Measurements from ENCODE around the gene PERCC1.

PERCC1 gene

DNA sequence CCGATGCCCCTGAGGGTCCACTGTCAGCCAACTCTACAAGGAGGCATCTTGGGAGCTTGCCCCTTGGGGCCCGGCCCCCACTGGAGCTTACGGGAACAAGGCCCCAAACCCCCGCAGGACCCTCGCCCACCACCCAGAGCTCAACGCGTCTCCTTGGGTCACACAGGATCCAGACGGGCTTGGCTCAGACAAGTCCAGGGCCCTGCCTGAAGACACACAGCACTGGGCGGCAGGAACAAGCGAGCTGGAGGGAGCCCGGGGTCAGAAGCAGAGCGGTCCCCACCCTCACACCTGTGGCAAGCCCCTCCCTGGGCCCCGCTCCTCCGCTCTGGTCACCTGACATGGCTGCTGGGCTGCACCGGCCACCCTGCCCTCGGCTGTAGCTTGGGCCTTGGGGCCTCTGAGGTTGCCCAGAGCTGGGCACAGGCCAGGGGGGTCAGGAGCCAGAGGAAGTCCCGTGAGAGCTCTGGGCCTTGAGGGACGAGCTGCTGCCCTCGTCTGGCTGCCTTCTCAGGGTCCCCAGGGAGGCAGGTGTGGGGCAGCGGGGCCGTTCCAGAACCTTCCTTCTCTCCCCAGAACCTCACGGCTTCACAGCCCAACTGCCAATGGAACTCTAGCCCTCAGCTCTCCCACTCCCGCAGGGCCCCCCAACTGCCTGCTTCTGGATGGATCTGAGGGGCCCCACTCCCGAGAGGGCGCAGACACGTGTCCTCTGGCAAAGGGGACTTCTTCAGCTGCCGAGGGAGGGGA is 13.3 kb downstream of the PERCC1 start, which contains the start of gene CCDC154:
Gene CCDC154 (minus strand): TSS at position 577 of the 750 bp plus-strand sequence. CDS start 234 bp downstream, at position 343.
- in situ Hi-C loops (cut with MboI; ENCODE audit: low sequenced_read_pairs, unreplicated experiment), result no loop called here
- DNase-seq (ENCODE audit: low spot score), result no peak
- no peak for TF ChIP-seq CTCF (IDR thresholded peaks at IDR 0.05; ENCODE audit: borderline replicate concordance, control extremely low read depth, extremely low read depth, insufficient read depth, missing control alignments)

DNA sequence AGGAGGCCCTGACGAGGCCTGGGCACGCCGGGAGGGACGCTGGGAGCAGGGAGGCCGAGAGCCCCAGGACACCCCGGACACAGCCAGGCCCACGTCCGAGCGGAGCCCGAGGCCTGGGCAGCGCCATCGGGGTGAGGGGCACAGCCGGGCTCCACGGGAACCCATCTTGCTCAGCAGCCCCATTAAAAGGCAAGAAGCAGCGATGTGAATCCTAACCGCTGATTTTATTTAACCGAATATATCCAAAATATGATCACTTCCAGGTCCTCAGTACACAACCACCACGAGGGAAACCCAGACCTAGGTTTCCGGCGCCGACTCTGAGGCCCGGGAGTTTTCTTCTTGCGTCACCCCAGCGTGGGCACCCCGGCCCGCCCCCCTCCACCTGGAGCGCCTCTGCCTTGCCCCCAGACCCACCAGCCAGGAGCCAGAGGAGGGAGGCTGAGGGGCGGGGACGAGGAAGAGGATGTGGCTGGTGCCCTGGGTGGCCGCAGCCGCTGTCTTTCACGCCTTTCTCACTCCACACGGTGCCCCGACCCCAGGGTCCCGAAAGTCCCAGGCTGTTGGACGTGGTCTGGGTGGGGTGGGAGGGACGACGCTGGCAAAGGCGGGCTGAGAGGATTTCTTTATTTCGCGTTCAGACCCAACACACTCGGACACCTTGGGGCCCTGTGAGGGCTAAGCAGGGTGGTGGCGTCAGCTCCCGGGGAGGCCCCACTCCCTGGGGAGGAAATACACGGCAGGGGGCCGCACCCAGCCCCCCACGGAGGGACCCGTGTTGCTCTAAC is 14.0 kb downstream of the PERCC1 start:
- in situ Hi-C loops (cut with MboI; ENCODE audit: low sequenced_read_pairs, unreplicated experiment), result no loop called here
- no peak for TF ChIP-seq CTCF (IDR thresholded peaks at IDR 0.05; ENCODE audit: borderline replicate concordance, control extremely low read depth, extremely low read depth, insufficient read depth, missing control alignments)
- no peak for DNase-seq (ENCODE audit: low spot score)

DNA sequence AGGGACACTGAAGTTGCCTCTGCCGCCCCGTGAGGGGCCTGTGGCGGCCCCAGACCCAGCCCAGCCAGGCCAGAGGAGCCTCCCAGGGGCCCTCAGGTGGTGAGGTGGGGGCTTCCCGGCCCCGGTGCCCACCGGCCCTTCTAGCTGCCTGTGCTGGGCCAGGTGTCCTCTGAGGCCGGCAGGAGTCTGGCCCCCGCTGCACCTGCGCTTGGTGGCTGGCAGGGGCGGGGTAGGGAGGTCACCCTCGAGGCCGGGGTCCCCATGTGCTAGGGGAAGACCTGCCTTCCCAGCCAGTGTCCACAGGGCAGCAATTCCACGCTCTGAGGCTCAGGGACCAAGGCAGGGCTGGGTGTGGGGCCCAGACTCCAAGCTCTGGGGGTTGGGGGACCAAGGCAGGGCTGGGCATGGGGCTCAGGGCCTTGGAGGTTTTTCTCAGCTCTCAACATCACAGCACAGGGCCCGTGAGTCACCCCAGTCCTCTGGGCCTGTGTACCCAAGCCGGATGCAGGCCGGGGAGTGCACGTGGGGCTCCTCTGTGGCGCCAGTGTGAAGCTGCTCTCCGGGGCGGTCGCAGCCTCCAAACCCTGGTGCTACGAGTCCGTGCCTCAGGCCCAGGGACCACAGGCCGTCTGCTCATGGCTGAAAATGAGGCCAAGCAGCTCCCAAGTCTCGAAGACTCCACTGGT is 14.8 kb downstream of the PERCC1 start:
- DNase-seq (ENCODE audit: low spot score), result no peak
- in situ Hi-C loops (cut with MboI; ENCODE audit: low sequenced_read_pairs, unreplicated experiment), result no loop called here
- no peak for TF ChIP-seq CTCF (IDR thresholded peaks at IDR 0.05; ENCODE audit: borderline replicate concordance, control extremely low read depth, extremely low read depth, insufficient read depth, missing control alignments)

- no peak for TF ChIP-seq CTCF (IDR thresholded peaks at IDR 0.05; ENCODE audit: borderline replicate concordance, control extremely low read depth, extremely low read depth, insufficient read depth, missing control alignments)
- in situ Hi-C loops (cut with MboI; ENCODE audit: low sequenced_read_pairs, unreplicated experiment), result no loop called here
- no peak for DNase-seq (ENCODE audit: low spot score)
These were observed 15.6 kb downstream of the PERCC1 start for GRCh38 chr16:1446296-1447080.

DNA sequence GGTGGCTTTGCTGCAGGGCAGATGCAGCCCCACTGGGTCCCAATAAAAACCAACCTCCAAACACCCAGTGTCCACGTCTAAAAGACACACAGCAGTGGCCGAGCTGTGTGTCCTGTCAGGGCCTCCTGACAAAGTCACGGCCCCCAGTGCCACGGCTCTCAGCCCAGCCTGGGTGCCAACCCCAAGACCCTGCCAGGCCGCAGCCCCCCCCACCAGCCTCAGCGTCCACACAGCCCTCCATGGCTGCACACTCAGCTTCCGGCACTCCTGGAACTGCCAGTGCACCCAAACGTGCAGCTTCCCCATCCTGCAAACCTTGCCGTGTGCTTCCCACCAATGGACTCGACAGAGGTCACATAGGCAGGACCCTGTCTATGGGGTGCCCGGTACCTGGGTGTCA is 17.1 kb downstream of the PERCC1 start:
- no peak for DNase-seq (ENCODE audit: low spot score)
- in situ Hi-C loops (cut with MboI; ENCODE audit: low sequenced_read_pairs, unreplicated experiment), result no loop called here
- no peak for TF ChIP-seq CTCF (IDR thresholded peaks at IDR 0.05; ENCODE audit: borderline replicate concordance, control extremely low read depth, extremely low read depth, insufficient read depth, missing control alignments)
